Adipocyte (in vitro differentiated cells): ENCODE measurements around the gene NTRK3.

ENCODE experiments used
- DNase-seq: peaks from one replicate; pipeline ENCODE4 v3.0.0-alpha.2; 2015; ENCODE audit warnings: low read depth
- H3K27me3 ChIP-seq: replicated peaks from 2 replicates; pipeline ENCODE4 v1.7.0; 2013; ENCODE audit warnings: mild to moderate bottlenecking, low read length, moderate library complexity; ENCODE audit not compliant: control insufficient read depth, insufficient read depth
- H3K36me3 ChIP-seq: 2 replicates; pipeline ENCODE4 v1.7.0; 2013; ENCODE audit warnings: low read length, mild to moderate bottlenecking, moderate library complexity; ENCODE audit not compliant: control insufficient read depth, insufficient read depth, severe bottlenecking
- H3K4me1 ChIP-seq: 2 replicates; pipeline ENCODE4 v1.7.0; 2013; ENCODE audit warnings: mild to moderate bottlenecking, low read length, moderate library complexity; ENCODE audit not compliant: control insufficient read depth, insufficient read depth
- H3K4me3 ChIP-seq: 2 replicates; pipeline ENCODE4 v1.7.0; 2013; ENCODE audit warnings: mild to moderate bottlenecking, low read length, moderate library complexity
- H3K9ac ChIP-seq: 2 replicates; pipeline ENCODE4 v1.7.0; 2013; ENCODE audit warnings: mild to moderate bottlenecking, low read length, moderate library complexity
- H3K9me3 ChIP-seq: 2 replicates; pipeline ENCODE4 v1.7.0; 2013; ENCODE audit warnings: mild to moderate bottlenecking, low read length, moderate library complexity; ENCODE audit not compliant: control insufficient read depth

Gene NTRK3

DNA sequence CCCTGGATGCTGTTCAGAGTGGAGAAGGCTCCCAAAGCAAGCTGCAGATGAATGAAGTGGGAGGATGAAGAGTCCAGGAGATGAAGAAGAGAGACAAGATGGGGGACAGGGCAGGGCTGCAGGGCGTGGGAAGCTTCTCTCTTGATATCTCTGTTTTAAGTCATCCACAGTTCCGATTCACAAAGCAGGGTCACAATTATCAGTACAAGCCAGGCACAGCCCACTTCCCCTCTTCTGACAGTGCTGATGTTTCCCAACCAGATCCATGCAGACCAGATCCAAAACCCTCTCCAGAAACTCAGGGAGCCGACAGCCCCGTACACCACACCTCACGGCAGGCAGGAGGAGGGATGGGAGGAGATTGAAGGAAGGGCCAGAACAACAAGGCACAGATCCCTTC is 31.1 kb downstream of the NTRK3 start:
- no peak overlapping the region for H3K4me3 ChIP-seq

GRCh38 chr15:88223084-88223483 is 33.5 kb downstream of the NTRK3 start:
- Histone ChIP-seq H3K36me3 (no peaks in the 10 kb centered on the region), H3K9ac (no peak overlapping the region), H3K9me3 (no peaks in the 10 kb centered on the region), H3K27me3 (peaks cover 32% of the 10 kb centered on the region), H3K4me1 (peaks cover 9% of the 10 kb centered on the region), H3K4me3 (no peak overlapping the region)
- no peak for DNase-seq

More for the DNA sequence above, 31.1 kb downstream of the NTRK3 start:
- Histone ChIP-seq H3K36me3 (no peaks in the 10 kb centered on the region), H3K9ac (no peak overlapping the region), H3K4me1 (peaks cover 5% of the 10 kb centered on the region), H3K9me3 (peaks cover 8% of the 10 kb centered on the region), H3K27me3 (peaks cover 40% of the 10 kb centered on the region)
- no peak for DNase-seq

- H3K27me3 ChIP-seq: peaks cover 22% of the 10 kb centered on the region
- no peak overlapping the region for H3K4me3 ChIP-seq
- H3K9ac ChIP-seq: no peak overlapping the region
- no peaks in the 10 kb centered on the region for H3K36me3 ChIP-seq
- peaks cover 8% of the 10 kb centered on the region for H3K9me3 ChIP-seq
- peaks cover 9% of the 10 kb centered on the region for H3K4me1 ChIP-seq
- DNase-seq: no peak
These were observed 34.7 kb downstream of the NTRK3 start for GRCh38 chr15:88221836-88222235.

DNA sequence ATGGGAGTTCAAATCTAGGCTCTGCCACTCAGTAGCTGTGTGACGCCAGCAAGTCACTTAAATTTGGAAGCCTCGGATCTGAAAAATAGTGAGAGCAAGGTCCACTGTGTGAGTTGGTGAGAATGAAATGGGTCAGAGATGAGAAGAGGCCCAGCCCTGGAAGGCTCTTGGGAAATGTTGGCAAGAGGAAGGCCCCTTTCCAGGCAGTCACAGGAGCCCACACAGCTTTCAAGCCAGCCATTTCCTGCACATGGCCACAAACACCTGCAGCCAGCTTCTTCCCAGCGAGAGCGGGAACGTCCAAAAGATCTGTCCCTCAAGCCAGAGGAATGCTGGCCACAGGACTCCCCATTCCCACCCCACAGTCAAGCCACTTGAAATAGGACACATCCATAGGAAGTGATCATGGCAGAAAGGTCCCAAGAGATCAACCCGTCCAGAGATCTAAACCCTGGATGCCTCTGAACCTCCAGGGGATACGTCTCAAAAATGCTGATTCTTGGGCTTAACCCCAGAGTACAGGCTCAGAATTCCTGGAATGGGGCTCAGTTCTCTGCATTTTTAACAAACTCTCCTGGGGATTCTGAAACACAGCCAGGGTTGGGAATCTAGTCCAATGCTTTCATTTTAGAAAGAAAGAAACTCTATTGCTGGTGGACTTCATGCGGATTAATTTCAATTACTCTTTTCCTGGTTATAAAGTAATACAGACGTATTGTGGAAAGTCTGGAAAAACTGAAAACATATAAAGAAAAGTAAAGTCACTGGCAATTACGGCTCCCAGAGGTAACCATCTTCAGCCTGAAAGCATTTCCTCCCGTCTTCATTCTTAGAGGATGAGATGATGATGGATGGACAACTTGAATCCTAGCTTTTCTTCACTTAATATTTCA is 35.9 kb downstream of the NTRK3 start:
- Histone ChIP-seq H3K9me3 (peaks cover 13% of the 10 kb centered on the region), H3K36me3 (no peaks in the 10 kb centered on the region), H3K9ac (no peak overlapping the region), H3K27me3 (peaks cover 19% of the 10 kb centered on the region), H3K4me1 (peaks cover 9% of the 10 kb centered on the region), H3K4me3 (peak overlapping the region; percentile 46)
- no peak for DNase-seq

DNA sequence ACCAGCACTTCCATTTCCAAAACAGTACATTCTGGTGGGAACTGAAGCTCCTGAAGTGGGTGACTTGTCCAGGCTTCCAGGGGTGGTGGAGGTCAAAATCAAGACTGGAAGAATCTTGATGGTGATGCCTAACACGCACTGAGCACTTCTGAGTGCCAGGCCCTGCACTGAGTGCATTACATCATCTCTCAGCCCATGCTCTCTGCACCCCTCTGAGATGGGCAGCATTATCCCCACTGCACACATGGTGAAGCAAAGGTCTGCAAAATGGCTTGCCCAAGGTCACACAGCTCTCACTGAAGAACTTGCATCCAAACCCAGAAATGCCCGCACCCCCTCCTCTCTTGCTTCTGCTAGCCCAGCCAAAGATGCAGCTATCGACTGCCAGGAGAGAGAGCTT is 36.9 kb downstream of the NTRK3 start:
- DNase-seq: no peak
- no peak overlapping the region for H3K9ac ChIP-seq
- H3K4me1 ChIP-seq: peaks cover 9% of the 10 kb centered on the region
- H3K36me3 ChIP-seq: no peaks in the 10 kb centered on the region
- H3K27me3 ChIP-seq: peaks cover 14% of the 10 kb centered on the region
- no peak overlapping the region for H3K4me3 ChIP-seq
- peaks cover 13% of the 10 kb centered on the region for H3K9me3 ChIP-seq

DNA sequence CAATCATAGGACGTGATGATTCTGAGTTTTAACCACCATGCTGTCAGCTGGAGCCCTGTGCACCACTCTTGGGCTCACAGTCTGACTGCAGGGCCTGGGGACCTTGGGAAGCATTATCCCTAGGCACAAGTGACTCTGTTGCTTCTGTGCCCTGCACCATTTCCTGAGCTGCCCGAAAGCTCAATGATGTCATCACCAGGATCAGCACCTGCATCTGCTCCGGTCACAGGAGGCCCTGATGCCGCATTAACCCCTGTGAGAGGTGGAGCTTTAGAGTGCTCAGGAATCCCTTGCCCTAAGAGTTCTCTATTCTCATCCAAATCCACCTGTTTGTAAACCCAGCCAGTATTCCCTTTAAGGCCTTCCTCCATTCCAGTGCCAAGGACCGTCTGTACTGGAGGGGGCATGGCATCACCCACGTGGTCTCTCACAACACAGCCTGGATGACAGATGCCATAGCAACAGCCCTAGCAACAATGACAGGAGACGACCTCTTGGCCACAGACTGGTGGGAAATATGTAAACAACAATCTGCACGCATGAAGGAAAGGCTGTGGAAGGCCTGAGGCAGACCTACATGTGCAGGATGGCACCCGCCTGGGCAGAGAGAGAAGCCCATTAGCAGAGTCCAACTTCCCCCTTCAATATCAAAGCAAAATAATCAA is 37.9 kb downstream of the NTRK3 start:
- Histone ChIP-seq H3K27me3 (peaks cover 8% of the 10 kb centered on the region), H3K36me3 (no peaks in the 10 kb centered on the region), H3K4me3 (no peak overlapping the region), H3K9me3 (peaks cover 13% of the 10 kb centered on the region), H3K9ac (no peak overlapping the region), H3K4me1 (peaks cover 9% of the 10 kb centered on the region)
- no peak for DNase-seq

- no peaks in the 10 kb centered on the region for H3K36me3 ChIP-seq
- H3K9ac ChIP-seq: no peak overlapping the region
These were observed 41.4 kb downstream of the NTRK3 start for GRCh38 chr15:88215066-88215648.

DNA sequence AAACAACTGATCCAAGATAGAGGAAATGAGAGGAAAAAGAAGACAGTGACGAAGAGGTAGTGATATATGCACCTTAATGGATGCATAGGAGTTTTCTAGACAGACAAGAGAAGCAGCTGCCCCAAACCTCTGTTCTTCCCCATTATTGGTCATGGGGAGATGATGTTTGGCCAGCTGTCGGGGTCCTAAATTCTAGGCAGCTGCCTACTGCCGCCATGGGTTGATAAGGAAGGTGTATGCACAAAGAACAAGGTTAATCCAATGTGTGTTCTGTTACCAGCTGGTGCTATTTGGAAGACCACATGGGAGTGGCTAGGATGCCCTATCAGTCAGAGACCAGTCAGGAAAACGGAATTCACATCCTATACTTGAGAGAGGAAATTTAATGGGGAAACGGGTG is 47.4 kb downstream of the NTRK3 start:
- Histone ChIP-seq H3K9ac (no peak overlapping the region), H3K9me3 (no peaks in the 10 kb centered on the region)
- DNase-seq: no peak

More at GRCh38 chr15:88215066-88215648, 41.4 kb downstream of the NTRK3 start:
- H3K9me3 ChIP-seq: peaks cover 13% of the 10 kb centered on the region
- no peak for DNase-seq
- peaks cover 2% of the 10 kb centered on the region for H3K4me1 ChIP-seq
- H3K4me3 ChIP-seq: no peak overlapping the region
- H3K27me3 ChIP-seq: peaks cover 13% of the 10 kb centered on the region

GRCh38 chr15:88208396-88208795 is 48.1 kb downstream of the NTRK3 start:
- no peaks in the 10 kb centered on the region for H3K36me3 ChIP-seq
- no peak for DNase-seq
- no peaks in the 10 kb centered on the region for H3K4me1 ChIP-seq
- no peak overlapping the region for H3K4me3 ChIP-seq
- peaks cover 14% of the 10 kb centered on the region for H3K27me3 ChIP-seq
- no peaks in the 10 kb centered on the region for H3K9me3 ChIP-seq
- no peak overlapping the region for H3K9ac ChIP-seq

More for the DNA sequence above, 47.4 kb downstream of the NTRK3 start:
- H3K27me3 ChIP-seq: peaks cover 14% of the 10 kb centered on the region
- H3K4me3 ChIP-seq: no peak overlapping the region
- no peaks in the 10 kb centered on the region for H3K4me1 ChIP-seq
- no peaks in the 10 kb centered on the region for H3K36me3 ChIP-seq

GRCh38 chr15:88207565-88207964 is 49.0 kb downstream of the NTRK3 start:
- Histone ChIP-seq H3K4me1 (peaks cover under 1% of the 10 kb centered on the region), H3K27me3 (peaks cover 14% of the 10 kb centered on the region), H3K4me3 (no peak overlapping the region), H3K9me3 (no peaks in the 10 kb centered on the region), H3K36me3 (no peaks in the 10 kb centered on the region), H3K9ac (no peak overlapping the region)
- DNase-seq: no peak

- no peak overlapping the region for H3K9ac ChIP-seq
- no peak for DNase-seq
- no peak overlapping the region for H3K4me3 ChIP-seq
- H3K9me3 ChIP-seq: no peaks in the 10 kb centered on the region
- no peaks in the 10 kb centered on the region for H3K36me3 ChIP-seq
- H3K4me1 ChIP-seq: peaks cover 8% of the 10 kb centered on the region
- peaks cover 7% of the 10 kb centered on the region for H3K27me3 ChIP-seq
These were observed 52.0 kb downstream of the NTRK3 start for GRCh38 chr15:88204584-88204983.
